NCI-H2081 (cell line): ENCODE data around the gene PPP6R1.

Source experiments
- DNase-seq, 2 experiments: peaks; one replicate each; lab custom pipeline; 2025; lab: John Stamatoyannopoulos, UW

The PPP6R1 gene

DNA sequence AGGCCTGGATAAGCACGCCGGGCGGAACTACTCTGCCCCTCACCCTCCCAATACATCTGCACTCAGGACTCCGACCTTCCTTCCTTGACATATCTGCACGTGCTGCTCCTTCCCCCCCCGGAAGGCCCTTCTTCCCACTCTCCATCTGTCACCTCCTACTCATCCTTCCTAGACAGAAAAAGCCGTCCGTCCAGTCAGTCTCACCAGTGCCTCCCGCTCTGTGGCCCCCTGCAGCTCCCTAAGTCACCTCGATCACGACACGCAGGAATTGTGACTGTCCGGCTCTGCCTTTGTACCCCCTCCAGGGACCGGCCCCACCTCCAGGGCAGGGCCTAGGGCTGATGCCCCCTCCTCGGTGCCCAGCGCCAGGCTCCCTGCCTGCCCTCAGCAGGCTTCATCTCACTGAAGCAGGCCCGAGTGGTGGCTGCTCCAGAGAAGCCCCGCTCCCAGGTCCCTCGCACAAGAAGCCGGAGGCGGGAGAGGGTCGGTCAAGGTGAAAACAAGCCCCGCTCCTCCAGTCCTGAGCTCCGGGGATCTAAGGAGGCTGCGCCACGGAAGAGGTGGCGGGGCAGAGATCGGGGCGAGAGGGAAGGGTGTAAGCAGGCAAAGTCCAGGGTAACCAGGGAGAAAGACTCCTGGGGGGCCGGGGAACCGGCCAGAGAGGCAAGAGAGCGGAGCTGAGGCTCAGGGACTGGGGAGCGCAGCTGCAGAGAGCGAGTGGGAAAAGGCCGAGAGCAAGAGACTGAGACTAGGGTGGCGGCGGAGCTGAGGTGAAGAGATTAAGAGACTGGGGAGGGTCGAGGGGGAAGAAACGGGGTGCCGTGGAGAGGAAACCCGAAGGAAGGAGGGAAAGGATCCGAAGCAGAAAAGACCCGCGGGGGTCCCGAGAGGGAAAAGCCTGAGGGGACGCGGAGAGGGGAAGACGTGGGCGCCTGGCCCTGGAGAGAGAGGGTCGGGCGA, 1.1 kb downstream of the PPP6R1 start:
- peak in 1 of 2 experiments; percentile 45 for DNase-seq

DNA sequence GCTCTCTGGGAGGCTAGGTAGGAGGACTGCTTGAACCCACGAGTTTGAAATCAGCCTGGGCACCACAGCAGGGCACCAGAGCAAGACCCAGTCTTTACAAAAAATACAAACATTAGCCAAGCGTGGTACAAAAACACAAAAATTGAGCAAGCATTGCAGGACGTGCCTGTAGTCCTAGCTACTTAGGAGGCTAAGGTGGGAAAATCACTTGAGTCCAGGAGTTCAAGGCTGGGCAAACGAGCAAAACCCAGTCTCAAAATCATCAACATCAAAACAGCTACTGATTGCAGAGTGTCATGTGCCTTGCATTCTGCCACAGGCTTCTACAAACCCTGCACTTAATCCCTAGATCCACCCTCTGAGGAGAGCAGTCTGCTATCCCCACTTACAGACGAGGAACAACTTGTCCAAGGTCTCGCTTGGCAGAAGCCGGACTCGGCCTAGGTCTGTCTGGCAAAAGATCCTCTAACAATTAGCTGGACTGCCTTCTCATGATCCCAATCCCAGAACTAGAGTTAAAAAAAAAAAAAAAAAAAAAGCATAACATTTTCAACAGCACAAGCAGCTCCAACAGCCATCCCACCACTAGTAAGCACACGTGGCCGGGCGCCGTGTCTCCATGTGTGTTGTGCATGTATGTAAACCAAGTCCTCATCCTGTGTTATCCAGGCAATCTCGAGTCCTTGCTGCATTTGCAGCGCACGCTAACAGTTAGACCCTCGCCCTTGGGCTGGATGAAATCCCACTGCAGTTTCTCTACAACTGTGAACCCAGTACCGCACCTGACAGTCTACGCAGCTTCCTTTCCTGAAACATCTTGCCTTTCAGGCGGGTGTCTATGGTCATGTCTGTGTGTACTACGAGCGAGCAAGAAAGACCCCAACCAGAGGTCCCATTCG, 2.0 kb downstream of the PPP6R1 start:
- peak in 1 of 2 experiments; percentile 45 for DNase-seq

GRCh38 chr19:55255618-55256423, 3.0 kb downstream of the PPP6R1 start:
- peak in 1 of 2 experiments; percentile 20 for DNase-seq

DNA sequence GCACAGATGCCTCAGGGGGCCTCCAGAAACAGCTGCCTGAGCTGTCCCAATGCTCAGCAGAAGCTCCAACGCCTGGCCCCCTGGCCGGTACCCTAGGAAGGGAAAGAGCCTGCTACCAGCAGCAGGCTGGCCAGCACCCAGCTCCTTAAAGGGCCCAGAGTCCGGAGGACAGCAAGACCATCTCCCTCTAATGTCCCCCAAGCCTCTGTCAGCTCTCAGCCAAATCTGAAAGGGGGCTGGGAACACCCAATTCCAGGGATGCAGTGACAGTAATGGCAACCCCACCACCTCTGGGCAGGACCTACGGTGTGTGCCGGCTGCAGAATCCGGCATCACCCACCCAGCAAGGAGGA, 4.2 kb downstream of the PPP6R1 start:
- DNase-seq = no peak

DNA sequence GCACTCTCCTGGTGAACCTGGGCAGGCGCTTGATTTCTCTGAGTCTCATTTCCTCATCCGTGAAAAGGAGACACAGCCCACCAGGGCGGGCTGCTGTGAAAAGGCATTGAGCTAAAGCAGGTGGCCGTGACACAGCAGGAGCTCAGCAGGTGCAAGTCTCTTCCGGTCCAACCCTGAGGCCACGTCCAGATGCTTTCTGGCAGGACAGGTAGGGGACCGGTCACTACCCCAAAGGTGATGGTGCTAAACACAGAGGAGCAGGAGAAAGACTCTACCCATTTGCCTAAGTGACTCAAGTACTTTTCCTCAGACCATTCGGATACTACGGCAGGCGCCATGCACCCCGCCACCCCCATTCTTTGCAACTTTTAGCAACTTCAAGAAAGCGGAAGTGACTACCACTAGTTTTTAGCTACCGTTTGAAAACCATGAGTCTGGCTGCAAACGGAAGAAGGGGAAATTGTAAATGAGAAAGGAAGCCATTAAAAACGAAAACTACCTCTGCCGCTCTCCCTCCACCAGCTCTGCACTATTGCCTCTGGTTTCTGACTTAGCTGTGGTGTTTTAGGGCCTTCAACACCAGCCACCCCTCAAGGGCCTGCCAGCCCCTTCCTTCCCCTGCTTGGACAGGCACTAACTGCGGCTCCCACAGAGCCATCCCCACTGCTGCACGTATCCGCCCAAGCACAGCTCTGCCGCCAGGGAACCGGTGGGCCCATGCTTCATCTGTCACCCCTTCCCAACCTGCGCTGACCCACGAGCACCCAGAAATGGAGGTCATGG, 4.8 kb downstream of the PPP6R1 start:
- peak; percentile 69 to 74 for DNase-seq

- no peak for DNase-seq
These were observed 5.8 kb downstream of the PPP6R1 start for GRCh38 chr19:55252760-55253663.

GRCh38 chr19:55251341-55252081, 7.3 kb downstream of the PPP6R1 start:
- no peak for DNase-seq

DNA sequence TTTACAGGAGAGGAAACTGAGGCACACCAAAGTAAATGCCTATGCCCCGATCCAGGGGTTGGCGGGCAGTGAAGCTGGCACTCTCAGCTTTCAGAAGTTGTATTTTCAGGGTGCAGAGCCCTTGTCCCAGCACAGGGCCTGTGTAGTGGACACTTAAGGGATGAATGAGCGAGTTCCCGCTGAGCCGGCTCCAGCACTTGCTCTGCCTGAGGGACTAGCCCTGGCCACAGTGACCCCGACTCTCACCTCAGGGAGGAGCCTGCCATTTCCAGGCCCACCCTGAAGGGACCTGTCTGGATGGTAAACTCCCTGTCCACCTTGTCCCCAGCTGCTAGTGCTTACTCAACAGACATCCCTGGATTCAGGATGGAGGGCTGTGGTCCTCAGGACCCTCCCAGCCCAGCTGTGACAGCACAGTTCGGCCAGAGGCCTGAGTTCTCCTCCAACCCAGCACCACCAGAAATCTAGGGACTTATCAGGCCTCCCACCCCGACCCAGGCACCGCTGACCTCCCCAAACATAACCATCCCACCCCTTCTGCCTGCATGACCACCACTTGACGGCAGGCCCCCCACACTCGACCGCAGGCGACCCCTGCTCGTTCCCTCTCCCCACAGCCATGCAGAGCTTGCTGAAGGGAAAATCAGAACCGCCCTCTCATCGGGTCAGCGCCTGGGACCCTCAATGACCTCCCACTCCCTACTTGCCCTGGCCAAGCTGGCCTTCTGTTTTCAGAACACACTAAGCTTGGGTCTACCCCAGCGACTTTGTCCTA, 8.4 kb downstream of the PPP6R1 start:
- DNase-seq = no peak

GRCh38 chr19:55249841-55250240, 9.0 kb downstream of the PPP6R1 start:
- DNase-seq = no peak

GRCh38 chr19:55248704-55249103, 10.1 kb downstream of the PPP6R1 start:
- DNase-seq = no peak

DNA sequence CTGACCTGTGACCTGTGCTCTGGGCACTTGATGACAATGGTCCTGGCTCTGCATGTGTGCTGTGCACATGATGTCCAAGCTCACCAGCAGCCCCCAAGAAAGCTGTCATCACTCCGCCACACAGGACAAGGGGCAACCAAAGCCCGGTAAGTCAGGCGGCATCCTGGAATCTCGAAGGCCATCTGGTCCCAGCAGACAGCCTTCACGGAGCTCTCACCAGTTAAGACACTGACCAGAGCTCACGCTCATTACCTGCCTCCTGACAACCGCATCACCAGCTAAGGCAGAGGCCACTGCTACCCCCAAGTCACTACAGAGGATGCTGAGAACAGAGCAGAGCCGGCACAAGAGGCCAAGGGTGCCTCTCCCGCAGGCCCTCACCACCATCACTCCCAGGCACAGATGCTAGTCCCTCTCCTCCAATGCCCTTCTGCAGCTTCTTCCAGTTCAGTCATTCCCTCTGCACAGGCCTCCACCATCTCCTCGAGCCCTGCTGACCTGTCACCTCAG, 10.6 kb downstream of the PPP6R1 start:
- no peak for DNase-seq

DNA sequence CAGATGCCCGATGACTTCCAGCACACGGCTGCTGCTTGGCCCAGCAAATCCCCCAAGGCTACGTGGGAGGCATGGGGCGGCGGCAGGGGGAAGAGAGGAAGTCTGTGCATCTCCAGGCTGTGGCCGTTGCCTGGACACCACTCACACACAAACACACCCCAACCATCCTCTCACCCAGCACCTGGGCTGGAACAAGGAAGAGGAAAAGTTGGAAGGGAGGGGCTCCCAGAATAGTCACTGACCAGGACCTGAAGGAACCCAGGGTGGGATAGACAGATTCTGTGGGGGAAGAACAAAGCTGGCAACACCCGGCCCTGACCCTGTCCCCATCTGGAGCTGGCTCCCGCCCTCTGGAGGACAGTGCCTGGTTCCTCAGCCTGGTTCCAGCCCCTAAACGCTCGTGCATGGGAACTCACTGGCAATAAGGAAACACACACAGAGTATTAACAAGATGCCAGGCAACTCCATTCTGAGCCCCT, 11.2 kb downstream of the PPP6R1 start:
- no peak for DNase-seq

GRCh38 chr19:55246462-55247451, 12.1 kb downstream of the PPP6R1 start:
- no peak for DNase-seq

- no peak for DNase-seq
These were observed 13.4 kb downstream of the PPP6R1 start for GRCh38 chr19:55245236-55245904.

- no peak for DNase-seq
These were observed 14.7 kb downstream of the PPP6R1 start for GRCh38 chr19:55244004-55244680.

GRCh38 chr19:55242517-55242916, 16.3 kb downstream of the PPP6R1 start:
- DNase-seq = no peak
